HL-60 (cell line): ENCODE data around the gene TRPV4.

Experiments used
- DNase-seq, 2 experiments: peaks; one replicate each; pipeline ENCODE4 v3.0.0-alpha.2; 2010 to 2020; ENCODE audit warnings: low read depth in 1 of 2, low spot score in 1 of 2
- H3K27ac ChIP-seq: fragments of 250-450 bp; sonication (Bioruptor Pico); replicated peaks from 2 replicates; pipeline ENCODE4 v1.5.1; 2020; ENCODE audit warnings: mild to moderate bottlenecking, moderate library complexity
- H3K27me3 ChIP-seq: fragments of 250-450 bp; sonication (Bioruptor Pico); 2 replicates; pipeline ENCODE4 v1.5.1; 2021; ENCODE audit warnings: mild to moderate bottlenecking, moderate library complexity; ENCODE audit not compliant: insufficient read depth, poor library complexity, severe bottlenecking
- H3K4me3 ChIP-seq: replicated peaks from 2 replicates; pipeline ENCODE4 v1.5.1; 2011; ENCODE audit warnings: mild to moderate bottlenecking, control low read depth, low read length; ENCODE audit not compliant: insufficient read depth
- GABPA ChIP-seq: IDR thresholded peaks from 2 replicates; pipeline ENCODE4 v1.6.1; 2012; ENCODE audit warnings: low read depth
- POLR2AphosphoS5 ChIP-seq: IDR thresholded peaks from 2 replicates; pipeline ENCODE4 v1.6.1; 2012; ENCODE audit warnings: low read depth
- REST ChIP-seq: IDR thresholded peaks from 2 replicates; pipeline ENCODE4 v1.6.1; 2012; ENCODE audit warnings: low read depth; ENCODE audit not compliant: insufficient replicate concordance
- SPI1 ChIP-seq: IDR thresholded peaks from 2 replicates; pipeline ENCODE4 v1.6.1; 2012; ENCODE audit warnings: low read depth, mild to moderate bottlenecking, borderline replicate concordance
- TF ChIP-seq, protein P1 (sequence below): IDR thresholded peaks from one replicate; pipeline ENCODE4 v1.5.1; 2011; ENCODE audit warnings: low read length, control low read depth, inconsistent platforms; ENCODE audit not compliant: insufficient read depth

The TRPV4 gene

GRCh38 chr12:109877504-109878246 lies 44.5 kb upstream of the TRPV4 start:
- Histone ChIP-seq H3K4me3 (no peak overlapping the region), H3K27me3 (no peaks in the 10 kb centered on the region), H3K27ac (no peak overlapping the region)
- no peak for DNase-seq
- TF ChIP-seq SPI1 (no peak), REST (no peak), POLR2AphosphoS5 (no peak), GABPA (no peak)
- TF ChIP-seq, protein P1, sequence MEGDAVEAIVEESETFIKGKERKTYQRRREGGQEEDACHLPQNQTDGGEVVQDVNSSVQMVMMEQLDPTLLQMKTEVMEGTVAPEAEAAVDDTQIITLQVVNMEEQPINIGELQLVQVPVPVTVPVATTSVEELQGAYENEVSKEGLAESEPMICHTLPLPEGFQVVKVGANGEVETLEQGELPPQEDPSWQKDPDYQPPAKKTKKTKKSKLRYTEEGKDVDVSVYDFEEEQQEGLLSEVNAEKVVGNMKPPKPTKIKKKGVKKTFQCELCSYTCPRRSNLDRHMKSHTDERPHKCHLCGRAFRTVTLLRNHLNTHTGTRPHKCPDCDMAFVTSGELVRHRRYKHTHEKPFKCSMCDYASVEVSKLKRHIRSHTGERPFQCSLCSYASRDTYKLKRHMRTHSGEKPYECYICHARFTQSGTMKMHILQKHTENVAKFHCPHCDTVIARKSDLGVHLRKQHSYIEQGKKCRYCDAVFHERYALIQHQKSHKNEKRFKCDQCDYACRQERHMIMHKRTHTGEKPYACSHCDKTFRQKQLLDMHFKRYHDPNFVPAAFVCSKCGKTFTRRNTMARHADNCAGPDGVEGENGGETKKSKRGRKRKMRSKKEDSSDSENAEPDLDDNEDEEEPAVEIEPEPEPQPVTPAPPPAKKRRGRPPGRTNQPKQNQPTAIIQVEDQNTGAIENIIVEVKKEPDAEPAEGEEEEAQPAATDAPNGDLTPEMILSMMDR, result no peak

GRCh38 chr12:109876406-109876805 lies 43.2 kb upstream of the TRPV4 start:
- no peak for TF ChIP-seq SPI1
- H3K27me3 ChIP-seq, result no peaks in the 10 kb centered on the region
- no peak overlapping the region for H3K4me3 ChIP-seq
- DNase-seq, result no peak
- H3K27ac ChIP-seq, result no peak overlapping the region

DNA sequence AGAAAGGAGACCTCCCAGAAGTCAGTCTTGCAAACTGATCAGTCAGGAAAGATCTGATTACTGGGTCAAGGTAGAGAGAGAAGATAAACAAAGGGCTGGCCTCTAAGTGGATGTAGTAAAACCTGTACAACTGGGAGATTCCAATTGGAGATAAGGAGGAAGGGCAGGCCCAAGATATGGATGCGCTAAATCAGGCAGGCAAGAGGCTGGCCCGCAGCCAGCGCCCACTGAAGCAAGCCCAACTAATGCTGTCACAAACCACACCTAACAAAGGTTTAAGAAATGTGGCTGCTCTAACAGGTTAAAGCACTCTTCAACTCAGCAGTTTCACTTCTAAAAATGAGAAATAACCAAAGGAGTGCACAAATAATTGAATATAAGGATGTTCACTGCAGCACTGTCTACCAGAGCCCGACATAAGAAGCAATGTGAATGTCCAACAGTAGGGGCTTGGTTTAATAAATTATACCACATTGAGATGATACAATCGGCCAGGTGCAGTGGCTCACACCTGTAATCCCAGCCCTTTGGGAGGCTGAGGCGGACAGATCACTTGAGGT lies 42.5 kb upstream of the TRPV4 start:
- Histone ChIP-seq H3K4me3 (no peak overlapping the region), H3K27ac (no peak overlapping the region), H3K27me3 (no peaks in the 10 kb centered on the region)
- DNase-seq, result no peak
- TF ChIP-seq SPI1 (no peak), GABPA (no peak), REST (no peak), POLR2AphosphoS5 (no peak)
- TF ChIP-seq, protein P1, result no peak

DNA sequence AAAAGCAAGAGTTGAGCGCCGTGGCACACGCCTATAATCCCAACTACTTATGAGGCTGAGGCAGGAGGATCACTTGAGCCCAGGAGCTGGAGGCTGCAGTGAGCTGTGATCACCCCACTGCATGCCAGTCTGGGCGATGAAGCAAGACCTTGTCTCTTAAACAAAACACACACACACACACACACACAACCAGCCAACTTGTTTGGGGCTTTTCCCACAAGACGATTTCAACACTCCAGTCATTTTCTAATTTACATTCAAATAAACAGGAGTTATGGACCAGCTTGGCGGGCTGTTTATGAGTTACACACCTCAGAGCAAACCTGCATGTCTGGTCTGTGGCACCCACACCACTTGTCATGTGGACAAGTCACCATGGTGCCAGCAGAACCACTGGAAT lies 40.5 kb upstream of the TRPV4 start:
- no peak overlapping the region for H3K4me3 ChIP-seq
- DNase-seq, result no peak
- H3K27me3 ChIP-seq, result no peaks in the 10 kb centered on the region
- no peak overlapping the region for H3K27ac ChIP-seq
- TF ChIP-seq POLR2AphosphoS5 (no peak), REST (no peak), GABPA (no peak)
- TF ChIP-seq, protein P1, result no peak
